Smooth muscle cell (in vitro differentiated cells): Measurements from ENCODE around the gene SYNPO2L. TPM values are rescaled to one million over a fixed set of nuclear protein-coding genes. Genes with fewer than 3 reads are reported as not detected.
A peak's percentile ranks its signal among the peaks of the same experiment; 100 is the strongest.

ENCODE experiments used
- DNase-seq: peaks from one replicate; lab custom pipeline; 2025; ENCODE audit not compliant: unreplicated experiment; lab: John Stamatoyannopoulos, UW
- H2AFZ ChIP-seq: fragments of 200-600 bp; sonication (generic); 2 replicates; pipeline ENCODE4 v1.6.0; 2016; ENCODE audit warnings: antibody characterized with exemption, low read depth, mild to moderate bottlenecking
- H3F3A ChIP-seq: fragments of 200-600 bp; sonication (generic); 2 replicates; pipeline ENCODE4 v1.6.0; 2017; ENCODE audit warnings: antibody characterized with exemption, low read depth
- H3K27ac ChIP-seq: fragments of 200-600 bp; sonication (generic); 2 replicates; pipeline ENCODE4 v1.5.1; 2016; ENCODE audit warnings: low read depth, mild to moderate bottlenecking
- H3K27me3 ChIP-seq: fragments of 200-600 bp; sonication (generic); 2 replicates; pipeline ENCODE4 v1.6.1; 2016; ENCODE audit warnings: low read depth, mild to moderate bottlenecking
- H3K36me3 ChIP-seq: fragments of 200-600 bp; sonication (generic); 2 replicates; pipeline ENCODE4 v1.5.1; 2016; ENCODE audit warnings: low read depth
- H3K4me1 ChIP-seq: fragments of 200-600 bp; sonication (generic); 2 replicates; pipeline ENCODE4 v1.5.1; 2016; ENCODE audit warnings: low read depth
- H3K4me2 ChIP-seq: fragments of 200-600 bp; sonication (generic); 2 replicates; pipeline ENCODE4 v1.6.0; 2016; ENCODE audit warnings: mild to moderate bottlenecking
- H3K4me3 ChIP-seq: fragments of 200-600 bp; sonication (generic); 2 replicates; pipeline ENCODE4 v1.5.1; 2016; ENCODE audit warnings: mild to moderate bottlenecking
- H3K79me2 ChIP-seq: fragments of 200-600 bp; sonication (generic); 2 replicates; pipeline ENCODE4 v1.6.0; 2016; ENCODE audit warnings: low read depth, mild to moderate bottlenecking
- H3K9ac ChIP-seq: fragments of 200-600 bp; sonication (generic); 2 replicates; pipeline ENCODE4 v1.6.0; 2016; ENCODE audit warnings: low read depth
- H3K9me3 ChIP-seq: fragments of 200-600 bp; sonication (generic); replicated peaks from 2 replicates; pipeline ENCODE4 v1.5.1; 2016; ENCODE audit warnings: low read depth
- H4K20me1 ChIP-seq: fragments of 200-600 bp; sonication (generic); 2 replicates; pipeline ENCODE4 v1.6.0; 2016; ENCODE audit warnings: low read depth
- WGBS: methylation state at CpG from one replicate; pipeline ENCODE4 v1.1.7; 2016; ENCODE audit warnings: low lambda C conversion rate; 5-methylcytosine and 5-hydroxymethylcytosine counted together
- polyA plus RNA-seq: library from polyadenylated mRNA; unstranded; fragments of >200 nt; fragmentation: Nextera tagmentation; extraction: Ambion mirVana; gene quantifications from 2 replicates; pipeline ENCODE4 v1.2.1, GENCODE V29; 2016
- total RNA-seq: library from RNA; depleted of rRNA; stranded (reverse); fragments of >200 nt; gene quantifications from 2 replicates; pipeline ENCODE4 v1.2.3, GENCODE V29; 2014
- TF ChIP-seq, protein P1 (sequence below): fragments of 200-600 bp; sonication (generic); IDR thresholded peaks from 2 replicates; pipeline ENCODE4 v1.5.1; 2017; ENCODE audit warnings: borderline replicate concordance, mild to moderate bottlenecking, antibody characterized with exemption; ENCODE audit not compliant: insufficient read depth, poor library complexity, severe bottlenecking

The SYNPO2L gene
- total and polyA plus RNA-seq, 2 experiments from 2014 or later: 0.25 TPM; not detected in 1

DNA sequence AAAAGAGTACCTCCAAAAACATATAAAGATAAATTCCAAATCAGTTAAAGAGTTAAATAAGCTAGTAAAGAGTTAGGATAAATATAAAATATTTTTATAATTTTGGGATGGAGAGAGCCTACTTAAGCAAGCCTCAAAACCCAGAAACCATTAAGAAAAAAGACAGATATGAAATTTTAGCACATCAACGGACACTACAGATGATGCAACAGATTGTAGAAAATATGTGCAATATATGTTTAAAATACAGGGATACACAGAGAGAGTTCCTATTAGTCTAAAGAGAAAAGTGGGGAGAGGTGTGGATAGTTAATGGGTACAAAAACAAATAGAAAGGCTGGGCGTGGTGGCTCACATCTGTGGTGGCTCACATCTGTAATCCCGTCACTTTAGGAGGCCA, 41.1 kb downstream of the SYNPO2L start:
- Histone ChIP-seq H3K27ac (no peak overlapping the region), H3K36me3 (no peaks in the 10 kb centered on the region), H3K9ac (no peak overlapping the region), H3K4me2 (no peak overlapping the region), H3K79me2 (no peaks in the 10 kb centered on the region), H3K9me3 (no peaks in the 10 kb centered on the region), H3K27me3 (no peaks in the 10 kb centered on the region), H3K4me1 (no peaks in the 10 kb centered on the region), H3K4me3 (no peak overlapping the region), H3F3A (no peaks in the 10 kb centered on the region), H4K20me1 (no peaks in the 10 kb centered on the region), H2AFZ (no peak overlapping the region)
- WGBS: 87% methylated on average over 3 of the region's 3 CpGs
- no peak for DNase-seq
- TF ChIP-seq, protein P1, sequence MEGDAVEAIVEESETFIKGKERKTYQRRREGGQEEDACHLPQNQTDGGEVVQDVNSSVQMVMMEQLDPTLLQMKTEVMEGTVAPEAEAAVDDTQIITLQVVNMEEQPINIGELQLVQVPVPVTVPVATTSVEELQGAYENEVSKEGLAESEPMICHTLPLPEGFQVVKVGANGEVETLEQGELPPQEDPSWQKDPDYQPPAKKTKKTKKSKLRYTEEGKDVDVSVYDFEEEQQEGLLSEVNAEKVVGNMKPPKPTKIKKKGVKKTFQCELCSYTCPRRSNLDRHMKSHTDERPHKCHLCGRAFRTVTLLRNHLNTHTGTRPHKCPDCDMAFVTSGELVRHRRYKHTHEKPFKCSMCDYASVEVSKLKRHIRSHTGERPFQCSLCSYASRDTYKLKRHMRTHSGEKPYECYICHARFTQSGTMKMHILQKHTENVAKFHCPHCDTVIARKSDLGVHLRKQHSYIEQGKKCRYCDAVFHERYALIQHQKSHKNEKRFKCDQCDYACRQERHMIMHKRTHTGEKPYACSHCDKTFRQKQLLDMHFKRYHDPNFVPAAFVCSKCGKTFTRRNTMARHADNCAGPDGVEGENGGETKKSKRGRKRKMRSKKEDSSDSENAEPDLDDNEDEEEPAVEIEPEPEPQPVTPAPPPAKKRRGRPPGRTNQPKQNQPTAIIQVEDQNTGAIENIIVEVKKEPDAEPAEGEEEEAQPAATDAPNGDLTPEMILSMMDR: no peak

DNA sequence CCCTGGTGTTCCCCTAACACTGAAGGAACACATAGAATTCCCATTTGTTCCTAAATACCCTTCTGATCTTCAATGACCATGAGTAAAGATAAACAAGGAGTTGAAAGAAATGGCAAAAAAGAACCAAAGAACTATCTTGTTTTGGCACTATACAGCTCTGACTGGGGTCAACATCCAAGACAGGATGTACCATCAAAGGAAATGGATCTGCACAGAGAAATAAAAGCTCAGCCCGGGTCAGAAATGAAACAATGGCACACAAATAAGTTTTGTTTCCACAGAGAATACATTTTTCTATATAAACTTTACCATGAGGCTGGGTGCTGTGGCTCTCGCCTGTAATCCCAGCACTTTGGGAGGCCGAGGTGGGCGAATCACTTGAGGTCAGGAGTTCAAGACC, 46.7 kb downstream of the SYNPO2L start:
- Histone ChIP-seq H3K27me3 (no peaks in the 10 kb centered on the region), H3K79me2 (no peaks in the 10 kb centered on the region)
- WGBS: 95% methylated on average over 4 of the region's 4 CpGs

DNA sequence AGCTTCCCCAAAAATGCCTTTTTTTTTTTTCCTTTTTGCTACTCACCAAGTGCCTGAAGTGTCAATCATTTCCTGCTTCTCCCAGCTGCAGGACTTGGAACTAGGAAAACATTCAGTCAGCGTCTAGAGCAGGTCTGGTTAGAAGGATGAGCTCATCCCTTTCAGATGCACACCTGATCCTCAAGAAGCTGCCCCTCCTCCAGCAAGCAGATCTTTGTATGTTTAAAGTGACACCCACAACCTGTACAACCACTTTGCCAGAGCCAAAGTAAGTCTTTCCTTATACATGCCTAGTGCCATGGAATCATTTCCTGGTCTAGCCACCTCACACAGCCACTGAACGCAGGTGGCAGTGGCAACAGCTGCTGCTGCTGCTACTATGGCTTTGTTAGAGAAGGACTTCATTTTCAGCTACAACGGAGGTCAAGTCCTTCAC, 54.3 kb downstream of the SYNPO2L start:
- WGBS: 46% methylated on average over 3 of the region's 3 CpGs
- no peaks in the 10 kb centered on the region for H3F3A ChIP-seq
- no peak for DNase-seq
- no peaks in the 10 kb centered on the region for H3K27me3 ChIP-seq
- H3K4me2 ChIP-seq: peak overlapping the region; percentile 33
- no peaks in the 10 kb centered on the region for H3K36me3 ChIP-seq
- TF ChIP-seq, protein P1: no peak
- H3K9ac ChIP-seq: peak overlapping the region; percentile 68
- H3K4me3 ChIP-seq: no peak overlapping the region
- no peak overlapping the region for H2AFZ ChIP-seq
- H3K4me1 ChIP-seq: no peaks in the 10 kb centered on the region
- no peaks in the 10 kb centered on the region for H4K20me1 ChIP-seq
- H3K9me3 ChIP-seq: no peaks in the 10 kb centered on the region
- no peaks in the 10 kb centered on the region for H3K79me2 ChIP-seq
- H3K27ac ChIP-seq: peak overlapping the region; percentile 93

More for the DNA sequence above, 46.7 kb downstream of the SYNPO2L start:
- H3K4me2 ChIP-seq: no peak overlapping the region
- TF ChIP-seq, protein P1: no peak
- no peaks in the 10 kb centered on the region for H3K9me3 ChIP-seq
- no peak overlapping the region for H3K9ac ChIP-seq
- H2AFZ ChIP-seq: no peak overlapping the region
- H3K27ac ChIP-seq: no peak overlapping the region
- H3K36me3 ChIP-seq: no peaks in the 10 kb centered on the region
- DNase-seq: no peak
- no peaks in the 10 kb centered on the region for H4K20me1 ChIP-seq
- H3K4me3 ChIP-seq: no peak overlapping the region
- no peaks in the 10 kb centered on the region for H3K4me1 ChIP-seq
- no peaks in the 10 kb centered on the region for H3F3A ChIP-seq

DNA sequence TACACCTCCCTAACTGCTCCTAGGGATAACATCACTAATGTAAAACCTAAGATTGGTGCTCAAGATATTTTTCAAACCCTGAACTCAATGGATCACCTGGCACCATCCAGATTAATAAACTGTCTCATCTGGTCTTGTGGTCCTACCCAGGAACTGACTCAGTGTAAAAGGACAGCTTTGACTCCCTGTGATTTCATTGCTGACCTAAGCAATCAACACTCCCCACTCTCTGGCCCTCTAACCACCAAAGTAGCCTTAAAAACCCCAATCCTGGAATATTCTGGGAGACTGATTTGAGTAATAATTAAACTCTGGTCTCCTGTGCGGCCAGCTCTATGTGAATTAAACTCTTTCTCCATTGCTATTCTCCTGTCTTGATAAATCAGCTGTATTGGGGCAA, 58.5 kb downstream of the SYNPO2L start:
- H3K4me2 ChIP-seq: no peak overlapping the region
- H3K79me2 ChIP-seq: no peaks in the 10 kb centered on the region

More for the DNA sequence above, 58.5 kb downstream of the SYNPO2L start:
- H3K4me3 ChIP-seq: no peak overlapping the region
- no peaks in the 10 kb centered on the region for H3F3A ChIP-seq
- no peaks in the 10 kb centered on the region for H3K9me3 ChIP-seq
- H3K27ac ChIP-seq: no peak overlapping the region
- H3K9ac ChIP-seq: no peak overlapping the region
- no peaks in the 10 kb centered on the region for H3K27me3 ChIP-seq
- TF ChIP-seq, protein P1: no peak
- no peak for DNase-seq
- H3K4me1 ChIP-seq: peaks cover 1% of the 10 kb centered on the region
- WGBS: 91% methylated on average over 1 of the region's 1 CpG
- H2AFZ ChIP-seq: no peak overlapping the region
- no peaks in the 10 kb centered on the region for H4K20me1 ChIP-seq
- no peaks in the 10 kb centered on the region for H3K36me3 ChIP-seq
